ENCODE measurements around the gene ELFN1.

The ELFN1 gene

GRCh38 chr7:1794888-1795542, 124.9 kb downstream of the ELFN1 start:
- Histone ChIP-seq H3K4me1 (ENCODE audit: insufficient read depth, low read length) (no peaks in the 10 kb centered on the region), H3K9ac (ENCODE audit: low read depth, low read length) (no peak overlapping the region), H3K9me3 (ENCODE audit: insufficient read depth, low read depth, low read length) (peaks cover 20% of the 10 kb centered on the region), H3K36me3 (ENCODE audit: insufficient read depth, low read depth, low read length) (no peaks in the 10 kb centered on the region), H3K27ac (ENCODE audit: low read length) (no peak overlapping the region), H3K4me3 (ENCODE audit: low read length) (no peak overlapping the region), H3K27me3 (ENCODE audit: insufficient read depth, low read length) (no peaks in the 10 kb centered on the region)

Data from iPS-20b (cell line).